GM12878 (cell line): ENCODE results near the gene ADGB. TPM values are rescaled to one million over a fixed set of nuclear protein-coding genes. Genes with fewer than 3 reads are reported as not detected.

Experiments
- ATAC-seq: fragments of 200-7000 bp; cut with Tn5 transposase; 3 replicates; pipeline ENCODE4 v1.9.1; 2020; ENCODE audit warnings: mild to moderate bottlenecking, moderate library complexity
- BruUV-seq: library from RNA; stranded (reverse); fragments of 400-500 nt; replicated peaks from 2 replicates; lab custom pipeline; 2021; lab: Mats Ljungman, UMichigan
- CTCF ChIA-PET: fragments of 300-600 bp; sonication (Branson Sonifier 250); formaldehyde crosslinking; extraction: SDS; loops from one replicate; lab custom pipeline; 2021; ENCODE audit warnings: inconsistent platforms; lab: Yijun Ruan, JAX
- POLR2A ChIA-PET: fragments of 350-600 bp; formaldehyde crosslinking; extraction: SDS; loops from one replicate; lab custom pipeline; 2021; ENCODE audit warnings: inconsistent platforms; lab: Charles Lee
- RAD21 ChIA-PET: fragments of 300-600 bp; sonication (Branson Sonifier 250); formaldehyde crosslinking; loops from one replicate; lab custom pipeline; 2023; ENCODE audit warnings: antibody characterized with exemption; ENCODE audit not compliant: unreplicated experiment; lab: Charles Lee
- SMC1A ChIA-PET: fragments of 300-600 bp; sonication (Branson Sonifier 250); formaldehyde crosslinking; loops from one replicate; lab custom pipeline; 2023; ENCODE audit not compliant: unreplicated experiment, uncharacterized antibody; lab: Charles Lee
- DNase-seq: peaks from one replicate; pipeline ENCODE4 v3.0.0-alpha.2; 2011; ENCODE audit warnings: low read depth, low spot score
- FAIRE-seq: peaks from 3 replicates; lab custom pipeline; 2011; peaks lifted over from hg19 to GRCh38; lab: Jason Lieb, UNC
- H2AFZ ChIP-seq: 2 replicates; pipeline ENCODE4 v1.6.0; 2011; ENCODE audit warnings: low read depth, low read length, control low read depth; ENCODE audit not compliant: control insufficient read depth
- H3K27ac ChIP-seq: 2 replicates; pipeline ENCODE4 v1.5.1; 2011; ENCODE audit warnings: control low read depth; ENCODE audit not compliant: control insufficient read depth, insufficient read depth
- H3K27me3 ChIP-seq, 2 experiments: replicated peaks in 1 of 2; 2 replicates each; pipeline versions ENCODE4 v1.6.0 to v1.6.1; 2011; ENCODE audit warnings: low read length in 1 of 2; ENCODE audit not compliant: control insufficient read depth in 2 of 2, insufficient read depth in 2 of 2
- H3K36me3 ChIP-seq, 2 experiments: 2 replicates each; pipeline ENCODE4 v1.5.1; 2011; ENCODE audit warnings: low read length in 1 of 2; ENCODE audit not compliant: control insufficient read depth in 2 of 2, insufficient read depth in 2 of 2
- H3K4me1 ChIP-seq: 2 replicates; pipeline ENCODE4 v1.6.1; 2011; ENCODE audit warnings: mild to moderate bottlenecking, low read length, moderate library complexity, mixed read lengths; ENCODE audit not compliant: control insufficient read depth, insufficient read depth
- H3K4me2 ChIP-seq: 2 replicates; pipeline ENCODE4 v1.6.0; 2011; ENCODE audit warnings: control low read depth; ENCODE audit not compliant: control insufficient read depth, insufficient read depth
- H3K4me3 ChIP-seq: fragments of 200-600 bp; sonication (generic); 2 replicates; pipeline ENCODE4 v1.5.1; 2016
- H3K79me2 ChIP-seq: 2 replicates; pipeline ENCODE4 v1.6.0; 2011; ENCODE audit warnings: low read length; ENCODE audit not compliant: control insufficient read depth, insufficient read depth
- H3K9ac ChIP-seq: 2 replicates; pipeline ENCODE4 v1.8.0; 2011; ENCODE audit warnings: low read length, control low read depth, mixed read lengths; ENCODE audit not compliant: control insufficient read depth, insufficient read depth
- H3K9me3 ChIP-seq: replicated peaks from 3 replicates; pipeline ENCODE4 v1.5.1; 2011; ENCODE audit warnings: mild to moderate bottlenecking, low read length; ENCODE audit not compliant: control insufficient read depth, insufficient read depth
- H4K20me1 ChIP-seq: 2 replicates; pipeline ENCODE4 v1.6.0; 2011; ENCODE audit not compliant: control insufficient read depth, insufficient read depth
- ASH2L ChIP-seq: fragments of 300-600, 200-600 bp; sonication (generic); IDR thresholded peaks from 2 replicates; pipeline ENCODE4 v1.6.1; 2017; ENCODE audit warnings: low read depth, mild to moderate bottlenecking, borderline replicate concordance
- JUNB ChIP-seq: IDR thresholded peaks from 2 replicates; pipeline ENCODE4 v1.6.1; 2016; ENCODE audit warnings: antibody characterized with exemption, mild to moderate bottlenecking
- SUPT20H ChIP-seq: IDR thresholded peaks from 2 replicates; pipeline ENCODE4 v1.6.1; 2011; ENCODE audit warnings: low read depth, mild to moderate bottlenecking, low read length, moderate library complexity, borderline replicate concordance; ENCODE audit not compliant: control insufficient read depth
- ZNF384 ChIP-seq: IDR thresholded peaks from 2 replicates; pipeline ENCODE4 v1.6.1; 2012; ENCODE audit warnings: low read depth, mild to moderate bottlenecking, low read length, improper control_type of control experiment, borderline replicate concordance
- WGBS: methylation state at CpG from one replicate; pipeline ENCODE4 v1.1.6; 2016; ENCODE audit warnings: low lambda C conversion rate; ENCODE audit not compliant: insufficient replicate concordance, insufficient coverage; ENCODE audit errors: missing lambda C conversion rate; 5-methylcytosine and 5-hydroxymethylcytosine counted together
- in situ Hi-C: fragments of 300-500 bp; cut with MboI; formaldehyde crosslinking; loops from 9 replicates; pipeline ENCODE4 v1.14.3; 2018; ENCODE audit warnings: mixed read lengths
- intact Hi-C: fragments of 100-400 bp; cut with micrococcal nuclease; formaldehyde crosslinking; loops from one replicate; pipeline ENCODE4 v1.14.2; 2022; ENCODE audit not compliant: unreplicated experiment
- polyA plus RNA-seq, 11 experiments: library from polyadenylated mRNA; depleted of rRNA in 4 of 11; unstranded in 6 of 11; stranded (reverse) in 5 of 11; fragments of >200 nt; fragmentation: Nextera tagmentation in 4 of 11; fragmentation: Illumina TruSeq in 1 of 11; extraction: Ambion mirVana in 4 of 11; extraction: Trizol in 1 of 11; gene quantifications; 1 replicate in 1 of 11; 2 replicates in 10 of 11; pipeline versions ENCODE4 v1.2.1 to v1.2.3, GENCODE V29; 2011 to 2016; ENCODE audit warnings: inconsistent platforms in 2 of 11, missing spikeins in 2 of 11, low read depth in 1 of 11
- total RNA-seq, 4 experiments: library from RNA; depleted of rRNA in 3 of 4; stranded (reverse); fragments of >200 nt in 3 of 4; fragmentation: Illumina TruSeq in 1 of 4; extraction: Trizol in 1 of 4; gene quantifications; 2 replicates each; pipeline versions ENCODE4 v1.2.1 to v1.2.3, GENCODE V29; 2013 to 2021
- TF ChIP-seq, protein P1 (sequence below): IDR thresholded peaks from 2 replicates; pipeline ENCODE4 v1.6.1; 2012; ENCODE audit warnings: low read depth, low read length, improper control_type of control experiment
- TF ChIP-seq, protein P2 (sequence below): fragments of 450-650 bp; IDR thresholded peaks from 2 replicates; pipeline ENCODE4 v1.6.1; 2017; ENCODE audit warnings: mild to moderate bottlenecking, moderate library complexity
- TF ChIP-seq, protein P3 (sequence below): fragments of 450-650 bp; formaldehyde crosslinking; IDR thresholded peaks from 2 replicates; pipeline ENCODE4 v1.5.0; 2022; ENCODE audit warnings: mild to moderate bottlenecking, missing genetic modification characterization
- TF ChIP-seq, protein P4 (sequence below): IDR thresholded peaks from 2 replicates; pipeline ENCODE4 v1.6.1; 2011; ENCODE audit warnings: low read depth, low read length, improper control_type of control experiment, borderline replicate concordance

Gene ADGB
- total and polyA plus RNA-seq, 10 of the 15 experiments (the other 5 are each of a cell fraction or from before 2014, with no cell fraction given): not detected

DNA sequence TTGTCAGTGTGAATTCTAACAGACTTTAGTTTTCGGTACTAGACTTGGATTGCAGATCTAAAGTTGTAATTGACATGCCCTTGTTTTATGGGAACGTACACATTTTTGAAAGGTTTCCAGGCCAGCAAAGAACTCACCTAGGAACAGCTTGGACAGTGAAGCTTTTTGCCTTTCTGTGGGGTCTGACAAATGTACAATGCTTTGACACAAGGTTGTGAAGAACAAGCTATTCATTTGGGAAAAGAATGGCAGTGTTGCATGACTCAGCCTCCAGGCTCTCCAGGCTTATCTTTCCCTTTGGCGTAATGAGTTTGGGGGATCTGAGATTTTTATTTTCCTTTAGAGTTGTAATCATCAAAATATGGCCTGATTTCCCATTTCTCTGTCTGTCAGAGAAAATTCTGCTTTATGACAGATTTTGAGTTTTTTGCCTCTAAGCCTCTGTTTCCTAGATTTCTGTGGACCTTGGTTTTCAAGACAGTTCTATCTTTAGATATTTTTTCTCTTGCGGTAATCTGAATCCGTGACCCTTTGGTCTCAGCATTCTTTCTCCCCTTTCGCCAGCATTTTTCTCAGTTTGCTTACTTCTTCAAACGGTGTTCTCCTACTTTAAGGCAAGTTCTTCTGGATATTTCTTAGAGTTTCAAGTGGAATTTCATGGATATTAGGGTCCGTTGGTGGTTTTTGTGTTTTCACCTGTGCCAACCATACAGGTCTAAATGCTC, 221.0 kb downstream of the ADGB start (continued):
- TF ChIP-seq, protein P1, sequence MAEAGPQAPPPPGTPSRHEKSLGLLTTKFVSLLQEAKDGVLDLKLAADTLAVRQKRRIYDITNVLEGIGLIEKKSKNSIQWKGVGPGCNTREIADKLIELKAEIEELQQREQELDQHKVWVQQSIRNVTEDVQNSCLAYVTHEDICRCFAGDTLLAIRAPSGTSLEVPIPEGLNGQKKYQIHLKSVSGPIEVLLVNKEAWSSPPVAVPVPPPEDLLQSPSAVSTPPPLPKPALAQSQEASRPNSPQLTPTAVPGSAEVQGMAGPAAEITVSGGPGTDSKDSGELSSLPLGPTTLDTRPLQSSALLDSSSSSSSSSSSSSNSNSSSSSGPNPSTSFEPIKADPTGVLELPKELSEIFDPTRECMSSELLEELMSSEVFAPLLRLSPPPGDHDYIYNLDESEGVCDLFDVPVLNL: no peak
- no peak for TF ChIP-seq SUPT20H
- TF ChIP-seq, all 136 proteins: peak for 0

DNA sequence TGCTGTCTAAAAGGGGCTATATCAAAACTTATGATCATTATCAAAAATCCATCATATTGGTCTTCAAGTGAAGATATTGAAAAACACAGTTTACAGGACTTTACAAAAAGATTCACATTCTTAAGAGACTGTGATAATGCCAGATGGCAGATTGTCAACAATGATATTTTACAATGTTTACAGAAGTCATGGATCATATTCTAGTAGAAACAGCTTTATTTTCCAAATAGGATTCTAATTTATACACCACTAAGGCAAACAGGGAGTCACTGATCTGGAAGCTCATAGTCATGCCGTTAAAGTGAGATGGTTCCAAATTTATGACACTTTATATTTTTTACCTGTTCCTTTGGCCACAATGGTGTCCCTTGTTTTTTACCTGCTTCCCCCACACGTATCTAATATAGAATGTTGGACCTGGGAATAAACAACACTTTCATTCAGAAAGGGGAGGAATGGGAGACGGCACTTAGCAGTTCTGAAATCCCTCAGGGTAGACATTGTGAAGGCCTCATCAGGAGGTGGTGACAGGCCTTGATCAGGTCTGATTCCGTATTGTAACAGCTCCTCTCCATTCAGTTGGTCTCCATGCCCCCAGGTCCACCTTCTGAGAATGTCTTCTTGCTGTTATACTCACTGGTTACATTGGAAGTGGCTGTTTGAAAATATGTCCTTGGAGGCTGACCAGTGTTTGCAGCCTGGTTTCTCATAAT, 228.6 kb downstream of the ADGB start:
- no peaks in the 10 kb centered on the region for H4K20me1 ChIP-seq
- H3K9ac ChIP-seq: no peak overlapping the region
- DNase-seq: no peak
- BruUV-seq: no TSS peak
- no peak for FAIRE-seq
- no peaks in the 10 kb centered on the region for H3K79me2 ChIP-seq
- ChIA-PET POLR2A (interaction anchor here (0.9 kb wide), 1 partner anchor 12 kb away, joined by 3 read pairs; no protein-coding TSS in a partner anchor), SMC1A (no interaction called here), RAD21 (no interaction called here), CTCF (no interaction called here)
- H3K4me3 ChIP-seq: no peak overlapping the region
- H3K9me3 ChIP-seq: no peaks in the 10 kb centered on the region
- no peak overlapping the region for H3K4me2 ChIP-seq
- 25% methylated on average over 4 of the region's 4 CpGs for WGBS
- no peak overlapping the region for H2AFZ ChIP-seq
- H3K4me1 ChIP-seq: no peaks in the 10 kb centered on the region
- no peaks in the 10 kb centered on the region; a peak in 1 of 4 replicates for H3K27me3 ChIP-seq
- intact Hi-C loops: no loop called here
- H3K36me3 ChIP-seq: no peaks in the 10 kb centered on the region
- H3K27ac ChIP-seq: no peak overlapping the region
- in situ Hi-C loops: no loop called here
- no peak for ATAC-seq
- TF ChIP-seq ZNF384 (no peak), ASH2L (no peak), JUNB (no peak)
- TF ChIP-seq, protein P2, sequence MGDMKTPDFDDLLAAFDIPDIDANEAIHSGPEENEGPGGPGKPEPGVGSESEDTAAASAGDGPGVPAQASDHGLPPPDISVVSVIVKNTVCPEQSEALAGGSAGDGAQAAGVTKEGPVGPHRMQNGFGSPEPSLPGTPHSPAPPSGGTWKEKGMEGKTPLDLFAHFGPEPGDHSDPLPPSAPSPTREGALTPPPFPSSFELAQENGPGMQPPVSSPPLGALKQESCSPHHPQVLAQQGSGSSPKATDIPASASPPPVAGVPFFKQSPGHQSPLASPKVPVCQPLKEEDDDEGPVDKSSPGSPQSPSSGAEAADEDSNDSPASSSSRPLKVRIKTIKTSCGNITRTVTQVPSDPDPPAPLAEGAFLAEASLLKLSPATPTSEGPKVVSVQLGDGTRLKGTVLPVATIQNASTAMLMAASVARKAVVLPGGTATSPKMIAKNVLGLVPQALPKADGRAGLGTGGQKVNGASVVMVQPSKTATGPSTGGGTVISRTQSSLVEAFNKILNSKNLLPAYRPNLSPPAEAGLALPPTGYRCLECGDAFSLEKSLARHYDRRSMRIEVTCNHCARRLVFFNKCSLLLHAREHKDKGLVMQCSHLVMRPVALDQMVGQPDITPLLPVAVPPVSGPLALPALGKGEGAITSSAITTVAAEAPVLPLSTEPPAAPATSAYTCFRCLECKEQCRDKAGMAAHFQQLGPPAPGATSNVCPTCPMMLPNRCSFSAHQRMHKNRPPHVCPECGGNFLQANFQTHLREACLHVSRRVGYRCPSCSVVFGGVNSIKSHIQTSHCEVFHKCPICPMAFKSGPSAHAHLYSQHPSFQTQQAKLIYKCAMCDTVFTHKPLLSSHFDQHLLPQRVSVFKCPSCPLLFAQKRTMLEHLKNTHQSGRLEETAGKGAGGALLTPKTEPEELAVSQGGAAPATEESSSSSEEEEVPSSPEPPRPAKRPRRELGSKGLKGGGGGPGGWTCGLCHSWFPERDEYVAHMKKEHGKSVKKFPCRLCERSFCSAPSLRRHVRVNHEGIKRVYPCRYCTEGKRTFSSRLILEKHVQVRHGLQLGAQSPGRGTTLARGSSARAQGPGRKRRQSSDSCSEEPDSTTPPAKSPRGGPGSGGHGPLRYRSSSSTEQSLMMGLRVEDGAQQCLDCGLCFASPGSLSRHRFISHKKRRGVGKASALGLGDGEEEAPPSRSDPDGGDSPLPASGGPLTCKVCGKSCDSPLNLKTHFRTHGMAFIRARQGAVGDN: no peak
- TF ChIP-seq, protein P3, sequence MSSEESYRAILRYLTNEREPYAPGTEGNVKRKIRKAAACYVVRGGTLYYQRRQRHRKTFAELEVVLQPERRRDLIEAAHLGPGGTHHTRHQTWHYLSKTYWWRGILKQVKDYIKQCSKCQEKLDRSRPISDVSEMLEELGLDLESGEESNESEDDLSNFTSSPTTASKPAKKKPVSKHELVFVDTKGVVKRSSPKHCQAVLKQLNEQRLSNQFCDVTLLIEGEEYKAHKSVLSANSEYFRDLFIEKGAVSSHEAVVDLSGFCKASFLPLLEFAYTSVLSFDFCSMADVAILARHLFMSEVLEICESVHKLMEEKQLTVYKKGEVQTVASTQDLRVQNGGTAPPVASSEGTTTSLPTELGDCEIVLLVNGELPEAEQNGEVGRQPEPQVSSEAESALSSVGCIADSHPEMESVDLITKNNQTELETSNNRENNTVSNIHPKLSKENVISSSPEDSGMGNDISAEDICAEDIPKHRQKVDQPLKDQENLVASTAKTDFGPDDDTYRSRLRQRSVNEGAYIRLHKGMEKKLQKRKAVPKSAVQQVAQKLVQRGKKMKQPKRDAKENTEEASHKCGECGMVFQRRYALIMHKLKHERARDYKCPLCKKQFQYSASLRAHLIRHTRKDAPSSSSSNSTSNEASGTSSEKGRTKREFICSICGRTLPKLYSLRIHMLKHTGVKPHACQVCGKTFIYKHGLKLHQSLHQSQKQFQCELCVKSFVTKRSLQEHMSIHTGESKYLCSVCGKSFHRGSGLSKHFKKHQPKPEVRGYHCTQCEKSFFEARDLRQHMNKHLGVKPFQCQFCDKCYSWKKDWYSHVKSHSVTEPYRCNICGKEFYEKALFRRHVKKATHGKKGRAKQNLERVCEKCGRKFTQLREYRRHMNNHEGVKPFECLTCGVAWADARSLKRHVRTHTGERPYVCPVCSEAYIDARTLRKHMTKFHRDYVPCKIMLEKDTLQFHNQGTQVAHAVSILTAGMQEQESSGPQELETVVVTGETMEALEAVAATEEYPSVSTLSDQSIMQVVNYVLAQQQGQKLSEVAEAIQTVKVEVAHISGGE (CRISPR knock-in tag): no peak
- TF ChIP-seq, protein P4, sequence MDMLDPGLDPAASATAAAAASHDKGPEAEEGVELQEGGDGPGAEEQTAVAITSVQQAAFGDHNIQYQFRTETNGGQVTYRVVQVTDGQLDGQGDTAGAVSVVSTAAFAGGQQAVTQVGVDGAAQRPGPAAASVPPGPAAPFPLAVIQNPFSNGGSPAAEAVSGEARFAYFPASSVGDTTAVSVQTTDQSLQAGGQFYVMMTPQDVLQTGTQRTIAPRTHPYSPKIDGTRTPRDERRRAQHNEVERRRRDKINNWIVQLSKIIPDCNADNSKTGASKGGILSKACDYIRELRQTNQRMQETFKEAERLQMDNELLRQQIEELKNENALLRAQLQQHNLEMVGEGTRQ: no peak
